HG03378 (cell line): ENCODE results near the gene FNDC3B.

Experiments
- ATAC-seq: cut with Tn5 transposase; IDR thresholded peaks from one replicate; pipeline ENCODE4 v1.9.1; 2021; ENCODE audit warnings: mild to moderate bottlenecking, moderate library complexity; ENCODE audit not compliant: unreplicated experiment

FNDC3B gene

GRCh38 chr3:172111163-172111562, 71.8 kb downstream of the FNDC3B start:
- no peak for ATAC-seq

GRCh38 chr3:172112078-172112733, 72.8 kb downstream of the FNDC3B start:
- ATAC-seq, result no peak

- ATAC-seq, result no peak
Measured at GRCh38 chr3:172112734-172113120, 73.3 kb downstream of the FNDC3B start.

- ATAC-seq, result no peak
Measured at GRCh38 chr3:172113710-172114109, 74.3 kb downstream of the FNDC3B start.

GRCh38 chr3:172115059-172115458, 75.7 kb downstream of the FNDC3B start:
- ATAC-seq, result no peak

GRCh38 chr3:172115787-172116186, 76.4 kb downstream of the FNDC3B start:
- no peak for ATAC-seq

GRCh38 chr3:172118019-172118418, 78.6 kb downstream of the FNDC3B start:
- ATAC-seq, result no peak

GRCh38 chr3:172119266-172119969, 80.0 kb downstream of the FNDC3B start:
- ATAC-seq, result no peak

GRCh38 chr3:172120912-172121311, 81.5 kb downstream of the FNDC3B start:
- no peak for ATAC-seq

- ATAC-seq, result no peak
Measured at GRCh38 chr3:172121981-172122380, 82.6 kb downstream of the FNDC3B start.

- ATAC-seq, result no peak
Measured at GRCh38 chr3:172124271-172124670, 84.9 kb downstream of the FNDC3B start.

- ATAC-seq, result no peak
Measured at GRCh38 chr3:172125053-172125452, 85.7 kb downstream of the FNDC3B start.

GRCh38 chr3:172125963-172126457, 86.6 kb downstream of the FNDC3B start:
- ATAC-seq, result no peak

- ATAC-seq, result no peak
Measured at GRCh38 chr3:172126741-172127140, 87.4 kb downstream of the FNDC3B start.

- no peak for ATAC-seq
Measured at GRCh38 chr3:172127141-172127540, 87.8 kb downstream of the FNDC3B start.

- ATAC-seq, result no peak
Measured at GRCh38 chr3:172127929-172128580, 88.7 kb downstream of the FNDC3B start.

GRCh38 chr3:172128858-172129257, 89.5 kb downstream of the FNDC3B start:
- no peak for ATAC-seq

- ATAC-seq, result no peak
Measured at GRCh38 chr3:172129498-172129849, 90.1 kb downstream of the FNDC3B start.

GRCh38 chr3:172129850-172130716, 90.7 kb downstream of the FNDC3B start:
- ATAC-seq, result no peak

- ATAC-seq, result no peak
Measured at GRCh38 chr3:172130717-172131050, 91.3 kb downstream of the FNDC3B start.

- no peak for ATAC-seq
Measured at GRCh38 chr3:172131746-172132145, 92.4 kb downstream of the FNDC3B start.
